Stimulated activated CD8-positive, alpha-beta memory T cell treated with anti-CD3 and anti-CD28 coated beads, Interleukin-4, amount 100 ng/mL, for 4 hours (primary cell): ENCODE results near the gene PLEKHG2.

Experiments
- DNase-seq, 2 donors: peaks; one replicate each; pipeline ENCODE4 v3.0.0-alpha.2; 2020; ENCODE audit warnings: low read depth in 2 of 2, low spot score in 1 of 2

PLEKHG2 gene

DNA sequence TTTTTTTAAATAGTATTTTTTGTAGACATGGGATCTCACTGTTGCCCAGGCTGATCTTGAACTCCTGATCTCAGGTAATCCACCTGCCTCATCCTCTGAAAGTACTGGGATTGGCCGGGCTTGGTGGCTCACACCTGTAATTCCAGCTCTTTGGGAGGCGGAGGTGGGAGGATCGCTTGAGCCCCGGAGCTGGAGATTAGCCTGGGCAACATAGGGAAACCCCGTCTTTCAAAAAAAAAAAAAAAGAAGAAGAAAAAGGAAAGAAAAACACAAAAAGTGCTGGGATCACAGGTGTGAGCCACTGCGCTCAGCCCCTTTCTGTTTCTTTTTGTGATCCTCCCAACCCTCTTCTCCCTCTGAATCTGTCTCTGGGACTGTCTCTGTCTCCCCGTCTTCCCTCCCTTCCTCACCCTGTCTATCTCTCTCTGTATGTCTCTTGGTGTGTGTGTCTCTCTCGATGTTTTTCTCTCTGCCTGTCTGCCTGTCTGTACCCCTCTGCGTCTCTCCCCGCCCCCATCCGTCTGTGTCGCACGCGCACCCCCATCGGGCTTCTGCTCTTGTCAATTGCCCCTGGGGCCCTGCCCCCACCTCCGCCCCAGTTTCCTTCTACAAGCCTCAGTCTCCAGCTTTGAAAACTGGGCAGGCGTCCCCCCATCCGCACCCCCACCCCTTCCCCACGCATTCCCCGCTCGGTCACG is 6.4 kb upstream of the PLEKHG2 start:
- DNase-seq = peak; percentile 76 to 85

- DNase-seq = peak; percentile 75 to 78
Measured at GRCh38 chr19:39406656-39407409, 5.6 kb upstream of the PLEKHG2 start, which contains the start of gene ZFP36. Gene ZFP36 (plus strand): TSS chr19:39406847. CDS start chr19:39406905, 58 bp downstream.

DNA sequence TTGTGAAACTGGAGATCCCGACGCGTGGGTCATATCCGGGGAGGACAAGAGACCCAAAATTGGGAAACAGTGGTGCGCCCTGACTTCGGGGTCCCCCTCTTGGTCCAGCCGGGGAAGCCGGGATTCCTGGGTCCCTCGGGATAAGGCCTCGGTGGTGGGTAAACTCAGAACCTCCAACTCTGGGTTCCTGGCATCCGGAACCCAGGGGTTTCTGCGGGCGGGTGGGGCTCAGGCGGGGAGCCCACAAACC is 5.1 kb upstream of the PLEKHG2 start:
- DNase-seq = no peak

GRCh38 chr19:39407660-39408391 is 4.6 kb upstream of the PLEKHG2 start:
- DNase-seq = peak in 1 of 2 donors; percentile 44

DNA sequence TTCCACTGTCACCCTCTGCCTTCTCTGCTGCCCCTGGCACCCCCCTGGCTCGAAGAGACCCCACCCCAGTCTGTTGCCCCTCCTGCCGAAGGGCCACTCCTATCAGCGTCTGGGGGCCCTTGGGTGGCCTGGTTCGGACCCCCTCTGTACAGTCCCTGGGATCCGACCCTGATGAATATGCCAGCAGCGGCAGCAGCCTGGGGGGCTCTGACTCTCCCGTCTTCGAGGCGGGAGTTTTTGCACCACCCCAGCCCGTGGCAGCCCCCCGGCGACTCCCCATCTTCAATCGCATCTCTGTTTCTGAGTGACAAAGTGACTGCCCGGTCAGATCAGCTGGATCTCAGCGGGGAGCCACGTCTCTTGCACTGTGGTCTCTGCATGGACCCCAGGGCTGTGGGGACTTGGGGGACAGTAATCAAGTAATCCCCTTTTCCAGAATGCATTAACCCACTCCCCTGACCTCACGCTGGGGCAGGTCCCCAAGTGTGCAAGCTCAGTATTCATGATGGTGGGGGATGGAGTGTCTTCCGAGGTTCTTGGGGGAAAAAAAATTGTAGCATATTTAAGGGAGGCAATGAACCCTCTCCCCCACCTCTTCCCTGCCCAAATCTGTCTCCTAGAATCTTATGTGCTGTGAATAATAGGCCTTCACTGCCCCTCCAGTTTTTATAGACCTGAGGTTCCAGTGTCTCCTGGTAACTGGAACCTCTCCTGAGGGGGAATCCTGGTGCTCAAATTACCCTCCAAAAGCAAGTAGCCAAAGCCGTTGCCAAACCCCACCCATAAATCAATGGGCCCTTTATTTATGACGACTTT is 3.9 kb upstream of the PLEKHG2 start:
- no peak for DNase-seq

DNA sequence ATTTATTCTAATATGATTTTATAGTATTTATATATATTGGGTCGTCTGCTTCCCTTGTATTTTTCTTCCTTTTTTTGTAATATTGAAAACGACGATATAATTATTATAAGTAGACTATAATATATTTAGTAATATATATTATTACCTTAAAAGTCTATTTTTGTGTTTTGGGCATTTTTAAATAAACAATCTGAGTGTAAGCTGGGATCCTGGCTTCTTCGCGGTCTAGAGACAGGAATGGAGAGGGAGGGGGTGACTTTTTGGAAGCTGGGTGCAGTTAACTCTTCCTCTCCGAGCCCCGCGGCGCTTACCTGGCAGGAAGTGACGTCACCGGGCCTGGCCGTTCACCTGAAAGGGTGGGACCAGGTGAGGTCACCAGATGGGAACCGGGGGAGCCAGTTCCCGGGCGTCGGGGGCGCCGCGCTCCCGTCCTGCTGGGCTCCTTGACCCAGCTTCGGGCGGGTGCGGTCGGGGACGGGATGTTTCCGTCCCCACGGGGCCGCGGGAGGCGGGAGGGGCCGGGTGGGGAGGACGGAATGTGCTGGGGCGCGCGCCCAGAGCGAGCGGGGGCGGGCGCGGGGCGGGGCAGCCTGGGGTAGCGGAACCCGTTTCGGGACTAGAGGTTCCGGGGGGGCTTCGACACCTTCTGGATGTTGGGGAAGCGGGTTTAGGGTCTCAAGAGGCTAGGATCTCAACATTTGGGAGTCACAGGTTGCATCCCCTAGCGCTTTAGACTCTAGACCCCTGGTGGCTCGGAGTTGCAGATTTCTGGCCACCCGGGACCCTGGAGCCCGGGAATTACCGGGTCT is 3.1 kb upstream of the PLEKHG2 start:
- DNase-seq = peak; percentile 64 to 67

DNA sequence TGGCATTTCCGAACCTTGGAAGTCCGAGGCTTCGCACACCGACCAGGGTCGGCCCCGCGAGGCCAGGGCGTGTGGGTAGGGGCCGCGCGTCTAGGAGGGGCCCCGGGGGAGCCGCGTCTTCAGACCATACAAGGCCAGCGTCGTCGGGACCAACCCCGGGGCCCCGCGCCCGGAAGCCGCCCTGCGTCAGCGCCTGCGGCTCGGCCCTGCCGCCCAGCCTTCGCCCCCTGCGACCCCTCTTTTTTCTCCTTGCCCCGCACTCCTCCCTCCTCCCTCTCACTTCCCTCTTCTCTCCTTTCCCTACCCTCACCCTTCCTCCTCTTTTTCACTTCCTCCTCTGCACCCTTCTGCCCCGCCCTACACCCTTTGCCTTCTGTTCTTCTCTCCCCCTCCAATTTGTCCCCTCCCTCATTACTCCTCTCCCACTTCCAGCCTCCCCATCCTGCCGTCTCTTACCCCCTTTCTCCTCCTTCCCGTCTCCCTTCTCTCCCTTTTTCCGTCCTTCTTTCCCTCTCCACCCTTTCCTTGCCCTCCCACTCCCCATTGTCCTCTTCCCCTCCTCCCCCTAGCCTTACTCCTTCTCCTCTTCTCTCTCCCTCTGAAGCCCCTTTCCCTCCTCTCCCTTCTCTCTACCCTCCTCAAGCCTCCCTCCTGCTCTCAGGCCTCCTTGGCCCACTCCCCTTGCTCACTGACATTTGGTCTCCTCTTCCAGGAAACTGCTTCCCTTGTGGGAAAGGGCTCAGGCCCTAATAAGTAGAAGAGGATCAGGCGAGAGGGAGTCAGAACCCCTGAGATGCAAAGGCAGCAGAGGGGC is 2.2 kb upstream of the PLEKHG2 start:
- peak in 1 of 2 donors; percentile 52 for DNase-seq

DNA sequence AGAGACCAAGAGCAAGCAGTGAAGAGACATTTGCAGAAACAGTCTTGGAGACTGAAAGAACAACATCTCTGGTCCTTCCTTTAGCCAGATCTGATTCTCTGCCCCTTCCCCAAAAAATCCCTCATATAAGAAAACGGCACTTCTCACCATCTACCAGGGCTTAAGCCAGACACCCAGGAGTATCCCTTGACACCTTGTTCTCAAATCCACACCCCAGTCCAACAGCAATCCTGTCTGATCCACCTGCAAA is 1.7 kb upstream of the PLEKHG2 start:
- DNase-seq = no peak

DNA sequence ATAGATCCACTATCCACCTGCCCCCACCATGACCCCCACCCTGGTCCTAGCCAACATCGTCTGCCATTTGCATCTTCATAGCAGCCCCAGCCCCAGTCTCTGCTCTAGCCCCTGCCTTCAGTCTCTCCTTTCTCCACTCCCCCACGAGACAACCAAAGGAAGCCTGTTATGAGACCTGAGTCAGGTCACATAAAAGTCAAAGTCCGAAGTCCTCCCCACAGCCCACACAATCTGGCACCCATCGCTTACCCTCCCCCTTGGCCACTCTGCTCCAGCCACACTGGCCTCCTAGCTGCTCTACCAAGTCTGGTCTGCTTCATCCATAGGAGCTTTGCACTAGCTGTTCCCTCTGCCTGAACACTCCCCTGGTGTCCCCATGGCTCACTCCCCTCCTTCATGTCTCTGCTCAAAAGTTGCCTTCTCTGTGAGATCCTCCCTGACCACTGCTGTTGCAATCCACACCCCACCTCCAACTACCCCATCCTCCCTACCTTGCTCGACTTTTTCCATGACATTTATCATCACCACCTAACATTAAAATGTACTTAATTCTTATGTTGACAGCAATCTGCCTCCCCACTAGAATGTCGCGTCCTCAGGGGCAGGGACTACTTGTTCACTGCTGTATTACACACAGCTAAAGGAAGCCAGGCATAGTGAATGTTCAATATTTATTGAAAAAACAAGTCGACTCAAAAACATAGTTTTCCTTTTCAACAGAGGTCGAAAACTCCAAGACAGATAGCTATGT is 1.2 kb upstream of the PLEKHG2 start:
- no peak for DNase-seq

DNA sequence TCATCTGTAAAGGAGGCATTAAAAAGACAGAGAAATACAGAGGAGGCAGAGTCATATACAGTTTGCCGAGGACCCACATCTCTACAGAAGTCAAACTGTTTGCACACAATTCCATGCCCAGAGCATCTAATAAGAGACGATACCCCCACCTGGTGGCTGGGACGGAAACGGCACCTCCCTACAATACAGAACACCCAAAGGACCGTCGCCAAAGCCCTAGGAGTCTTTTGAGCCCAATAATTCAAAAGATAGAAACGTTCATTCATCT is 703 bp upstream of the PLEKHG2 start:
- peak; percentile 84 to 88 for DNase-seq

DNA sequence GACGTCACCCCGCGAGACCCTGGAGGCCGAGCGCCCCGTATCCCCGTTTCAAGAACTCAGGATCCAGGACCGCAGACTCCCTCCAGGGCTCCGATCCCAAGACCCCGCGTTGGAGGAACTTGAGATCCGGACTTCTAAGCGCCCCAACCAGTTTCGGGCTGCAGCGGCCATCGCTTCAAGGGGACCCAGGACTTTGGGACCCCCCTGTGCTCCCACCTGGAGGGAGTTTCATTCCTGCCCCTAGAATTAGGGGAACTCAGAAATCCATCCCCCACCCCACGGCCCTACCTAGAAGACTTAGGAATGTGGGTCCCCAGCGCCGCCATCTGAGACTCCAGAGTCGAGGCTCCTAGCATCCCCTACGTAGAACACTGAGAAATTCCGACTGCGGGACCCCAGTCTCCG is 400 bp downstream of the PLEKHG2 start:
- no peak for DNase-seq

DNA sequence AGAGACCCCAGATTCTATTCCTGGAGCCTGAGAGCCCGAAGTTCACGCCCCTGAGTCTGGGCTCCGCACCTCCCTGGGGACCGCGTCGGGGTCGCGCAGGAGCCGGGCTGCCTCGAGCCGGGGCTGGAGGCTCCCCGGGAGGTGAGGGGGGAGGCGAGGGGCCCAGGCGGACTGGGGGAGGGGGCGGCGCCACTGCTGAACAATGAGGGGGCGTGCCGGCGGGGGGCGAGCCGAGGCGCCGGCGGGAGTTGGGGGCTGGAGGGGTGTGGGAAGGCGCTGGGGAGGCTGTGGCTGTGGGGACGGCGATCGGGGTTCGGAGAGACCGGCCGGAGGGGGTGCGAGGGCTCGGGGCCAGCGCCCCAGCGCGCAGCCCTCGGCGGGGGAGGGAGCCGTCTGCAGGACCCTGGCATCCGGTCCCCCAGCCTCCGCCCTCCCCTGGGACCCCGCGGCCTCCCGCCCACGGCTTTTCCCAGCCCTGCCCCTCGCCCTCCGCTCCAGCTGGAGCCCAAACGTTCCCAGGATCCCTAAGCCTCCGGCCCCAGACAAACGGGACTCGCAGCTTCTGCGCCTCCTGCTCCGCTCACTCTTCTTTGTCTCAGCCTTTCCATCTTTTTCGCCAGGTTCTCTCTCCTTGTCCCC is 922 bp downstream of the PLEKHG2 start:
- no peak for DNase-seq

DNA sequence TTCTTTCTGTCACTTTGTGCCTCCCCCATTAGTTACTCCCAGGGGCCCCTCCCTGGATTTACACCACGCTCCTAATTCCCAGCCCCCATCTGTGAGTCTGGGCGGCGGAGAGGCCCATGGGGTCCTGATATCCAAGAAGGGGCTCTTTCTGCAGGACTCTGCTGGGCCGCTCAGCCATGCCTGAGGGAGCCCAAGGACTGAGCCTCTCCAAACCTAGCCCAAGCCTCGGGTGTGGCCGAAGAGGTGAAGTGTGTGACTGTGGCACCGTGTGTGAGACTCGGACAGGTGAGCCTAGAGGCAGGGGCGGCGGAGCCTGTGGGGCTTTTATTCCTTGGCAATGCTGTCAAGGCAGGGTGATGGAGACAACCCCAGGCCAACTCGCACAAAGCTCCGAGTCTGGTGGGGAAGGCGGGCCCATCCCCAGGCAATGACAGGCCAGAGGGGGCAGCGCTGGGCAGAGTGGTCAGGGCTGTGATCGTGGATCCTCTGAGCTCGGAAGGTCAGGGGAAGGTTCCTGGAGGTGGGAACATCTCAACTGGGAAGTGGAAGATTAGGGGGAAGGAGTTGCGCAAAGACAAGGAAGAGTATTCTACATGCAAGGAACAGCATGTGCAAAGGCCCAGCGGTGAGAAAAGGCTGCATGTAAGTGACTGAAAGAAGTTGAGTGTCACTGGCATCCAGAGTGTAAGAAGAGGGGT is 1.6 kb downstream of the PLEKHG2 start:
- no peak for DNase-seq

DNA sequence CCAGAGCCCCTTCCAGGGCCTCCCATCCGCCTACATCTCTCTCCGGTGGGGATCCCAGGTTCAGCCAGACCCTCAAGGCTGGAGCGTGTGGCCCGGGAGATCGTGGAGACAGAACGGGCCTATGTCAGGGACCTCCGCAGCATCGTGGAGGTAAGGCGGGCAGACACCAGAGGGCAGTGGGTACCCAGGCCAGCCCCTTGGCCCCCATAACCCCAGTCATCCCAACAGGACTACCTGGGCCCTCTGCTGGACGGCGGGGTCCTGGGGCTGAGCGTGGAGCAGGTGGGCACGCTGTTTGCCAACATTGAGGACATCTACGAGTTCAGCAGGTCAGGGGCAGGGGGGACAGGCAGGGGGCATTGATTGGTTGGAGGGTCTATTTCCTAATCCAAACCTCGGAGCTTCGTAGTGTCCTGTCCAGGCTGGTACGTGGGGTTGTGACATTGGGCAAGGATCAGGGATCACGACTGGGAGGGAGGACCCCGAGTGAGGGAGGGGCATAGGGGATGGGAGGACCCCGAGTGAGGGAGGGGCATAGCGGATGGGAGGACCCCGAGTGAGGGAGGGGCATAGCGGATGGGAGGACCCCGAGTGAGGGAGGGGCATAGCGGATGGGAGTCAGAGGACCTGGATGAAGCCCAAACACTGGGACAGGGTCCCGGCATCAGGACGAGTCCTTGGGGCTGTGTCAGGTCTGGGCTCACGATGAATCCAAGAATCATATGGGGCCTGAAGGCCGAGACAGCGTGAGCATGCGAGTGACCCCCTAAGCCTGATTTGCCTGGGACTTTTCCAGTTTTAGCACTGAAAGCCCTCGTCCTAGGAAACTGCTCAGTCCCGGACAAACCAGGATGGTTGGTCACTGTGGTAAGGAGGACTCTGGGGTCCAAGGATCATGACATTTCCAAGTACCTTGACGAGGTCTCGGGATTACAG is 2.9 kb downstream of the PLEKHG2 start:
- no peak for DNase-seq

DNA sequence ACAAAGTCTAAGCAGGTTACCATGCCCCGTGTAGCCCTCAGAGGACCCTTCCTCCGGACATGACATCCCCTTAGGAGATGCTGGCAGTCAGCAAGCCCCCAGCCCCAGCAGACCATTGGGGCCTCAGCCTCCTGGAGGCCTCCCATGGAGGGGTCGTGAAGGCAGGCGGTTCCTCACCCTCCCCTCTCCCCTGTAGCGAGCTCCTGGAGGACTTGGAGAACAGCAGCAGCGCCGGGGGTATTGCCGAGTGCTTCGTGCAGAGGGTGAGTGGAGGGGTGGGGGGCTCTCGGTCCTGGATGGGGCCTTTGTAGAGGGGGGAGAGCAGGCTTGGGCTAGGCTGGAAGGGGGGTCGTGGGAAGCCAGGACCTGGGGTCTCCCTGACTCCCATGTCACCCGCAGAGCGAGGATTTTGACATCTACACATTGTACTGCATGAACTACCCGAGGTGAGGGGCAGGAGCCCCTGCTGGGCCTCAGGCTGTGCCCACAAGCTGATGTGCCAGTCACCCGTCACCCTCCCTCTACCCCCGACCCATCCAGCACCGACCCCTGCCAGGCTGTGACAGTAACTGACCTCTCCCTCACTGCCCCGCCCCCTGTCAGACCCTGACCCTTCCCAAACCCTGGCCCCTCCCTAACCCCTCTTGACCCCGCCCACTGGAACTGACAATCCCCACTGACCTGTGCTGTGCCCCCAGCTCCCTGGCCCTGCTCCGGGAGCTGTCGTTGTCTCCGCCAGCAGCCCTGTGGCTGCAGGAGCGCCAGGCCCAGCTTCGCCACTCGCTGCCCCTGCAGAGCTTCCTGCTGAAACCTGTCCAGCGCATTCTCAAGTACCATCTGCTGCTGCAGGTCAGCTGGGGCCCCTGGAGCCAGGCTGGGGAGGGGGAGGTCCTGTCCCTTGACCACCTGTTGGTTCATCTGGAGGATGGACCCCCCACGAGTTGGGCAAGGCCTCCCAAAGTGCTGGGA is 4.0 kb downstream of the PLEKHG2 start:
- no peak for DNase-seq

DNA sequence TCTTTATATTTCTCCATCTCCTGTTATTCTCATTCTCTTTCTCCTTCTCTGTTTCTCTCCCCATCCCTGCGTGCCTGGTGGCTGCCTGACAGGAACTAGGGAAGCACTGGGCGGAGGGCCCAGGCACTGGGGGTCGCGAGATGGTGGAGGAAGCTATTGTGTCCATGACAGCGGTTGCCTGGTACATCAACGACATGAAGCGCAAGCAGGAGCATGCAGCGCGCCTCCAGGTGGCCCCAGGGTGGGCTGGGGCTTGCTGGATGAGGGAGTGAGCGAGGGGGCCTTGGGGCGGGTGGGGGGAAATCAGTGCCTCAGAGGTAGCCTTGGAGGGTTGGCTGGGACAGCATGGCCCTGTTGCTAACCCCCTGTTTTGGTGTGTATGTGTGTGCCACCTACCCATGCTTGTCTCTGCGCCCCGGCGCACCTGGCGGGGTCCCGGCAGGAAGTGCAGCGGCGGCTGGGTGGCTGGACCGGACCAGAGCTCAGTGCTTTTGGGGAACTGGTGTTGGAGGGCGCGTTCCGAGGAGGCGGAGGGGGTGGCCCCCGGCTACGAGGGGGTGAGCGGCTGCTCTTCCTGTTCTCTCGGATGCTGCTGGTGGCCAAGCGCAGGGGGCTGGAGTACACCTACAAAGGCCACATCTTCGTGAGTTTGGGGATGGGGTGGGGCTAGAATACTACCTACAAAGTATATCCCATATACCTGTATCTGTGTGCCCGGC is 5.2 kb downstream of the PLEKHG2 start:
- no peak for DNase-seq
